Cardiac fibroblast (primary cell): ENCODE measurements around the gene ATE1.
"Not testable (repeated sequence)": the region's sequence is repeated elsewhere in the genome, so short reads cannot be mapped to it uniquely, and the experiment has no call there.

ENCODE experiments used
- DNase-seq, 2 donors: peaks; one replicate each; pipeline versions ENCODE4 v3.0.0 to v3.0.0-alpha.2; 2010; ENCODE audit warnings: low read depth in 2 of 2
- H3K4me3 ChIP-seq, 2 donors: replicated peaks in 1 of 2; 1 replicate in 1 of 2; 2 replicates in 1 of 2; pipeline ENCODE4 v1.5.1; 2011; ENCODE audit warnings: low read depth in 2 of 2, low read length in 2 of 2, mild to moderate bottlenecking in 2 of 2, moderate library complexity in 1 of 2
- CTCF ChIP-seq: IDR thresholded peaks from one replicate; pipeline ENCODE4 v1.5.1; 2011; ENCODE audit warnings: low read depth, mild to moderate bottlenecking, low read length, inconsistent platforms

ATE1 gene

DNA sequence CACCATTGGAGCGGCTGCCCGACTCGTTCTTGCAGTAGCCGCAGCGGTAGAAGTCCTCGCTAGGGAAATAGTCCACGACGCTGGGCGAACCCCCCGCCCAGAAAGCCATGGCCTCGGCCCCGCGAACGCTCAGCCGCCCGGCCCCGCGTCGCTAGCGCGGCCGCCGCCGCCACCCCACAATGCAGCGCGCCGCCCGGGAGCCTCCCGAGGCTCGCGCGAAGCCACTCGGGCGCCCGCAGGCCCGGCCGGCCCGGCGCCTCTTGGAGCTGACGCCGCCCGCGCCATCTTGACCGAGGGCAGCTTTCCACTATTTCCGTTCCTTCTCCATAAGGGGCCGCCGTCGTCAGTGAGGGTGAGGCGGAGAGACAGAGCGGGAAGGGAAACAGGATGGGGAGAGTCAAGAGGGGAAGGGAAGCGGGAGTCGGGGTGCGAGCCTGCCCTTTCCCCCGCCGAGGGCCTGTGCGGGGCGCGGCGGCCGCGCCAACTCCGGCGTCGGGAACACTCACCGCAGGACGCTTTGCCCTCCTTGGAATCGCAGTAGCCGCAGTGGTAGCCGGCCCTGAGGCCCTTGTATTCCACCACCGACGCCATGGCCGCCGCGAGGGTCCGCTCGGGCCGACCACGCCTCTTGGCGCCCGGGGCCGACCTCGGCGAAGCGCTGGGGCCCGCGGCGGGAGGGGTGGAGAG lies at the start of gene ATE1:
ATE1 (minus strand) TSS at position 191 of the 687 bp plus-strand sequence; CDS start at position 109, 82 bp downstream.
- TF ChIP-seq CTCF = no peak
- H3K4me3 ChIP-seq = peak within 1 kb of the TSS; percentile 86 to 88
- peak; percentile 91 to 95 for DNase-seq

- no peak for DNase-seq
- no peak for TF ChIP-seq CTCF
Measured at GRCh38 chr10:121976607-121977006, 48.8 kb upstream of the ATE1 start.

GRCh38 chr10:121975295-121976086 lies 47.7 kb upstream of the ATE1 start:
- no peak for DNase-seq
- peak; percentile 34 for TF ChIP-seq CTCF
- peak overlapping the region; percentile 68 to 73 for H3K4me3 ChIP-seq

More at GRCh38 chr10:121976607-121977006, 48.8 kb upstream of the ATE1 start:
- no peak overlapping the region for H3K4me3 ChIP-seq

- DNase-seq = peak; percentile 71 to 80
- TF ChIP-seq CTCF = no peak
- peak within 1 kb of the TSS; percentile 68 to 73 for H3K4me3 ChIP-seq
Measured at GRCh38 chr10:121974535-121975294, 46.9 kb upstream of the ATE1 start, which contains the start of gene NSMCE4A. Gene NSMCE4A (minus strand): TSS chr10:121975217. CDS start chr10:121975165, 52 bp downstream.

GRCh38 chr10:121974019-121974534 lies 46.2 kb upstream of the ATE1 start:
- no peak for DNase-seq
- H3K4me3 ChIP-seq = peak overlapping the region; percentile 68 to 73
- no peak for TF ChIP-seq CTCF

GRCh38 chr10:121969086-121969485 lies 41.3 kb upstream of the ATE1 start:
- not testable (repeated sequence) for H3K4me3 ChIP-seq, DNase-seq
